ENCODE data around the gene PLCD3. TPM values are rescaled to one million over a fixed set of nuclear protein-coding genes. Genes with fewer than 3 reads are reported as not detected.

Gene PLCD3
- total and polyA plus RNA-seq, 9 of the 15 experiments (the other 6 are each of a cell fraction or from before 2014, with no cell fraction given) = 0.20 to 22.6 (median 7.5) TPM

GRCh38 chr17:45149037-45149668, 16.8 kb upstream of the PLCD3 start (continued):
- TF ChIP-seq TFAP4 (CRISPR knock-in tag; IDR thresholded peaks at IDR 0.05; ENCODE audit: borderline replicate concordance) = peak; percentile 14; the same call in 1 of the 2 replicates
- peak in 1 of 2 experiments; percentile 54; a peak in 1 of 4 replicates for TF ChIP-seq SIN3A (IDR thresholded peaks at IDR 0.05; ENCODE audit: borderline replicate concordance in 2 of 2, control insufficient read depth in 1 of 2, low read depth in 2 of 2, low read length in 2 of 2)
- TF ChIP-seq FOXA3 (CRISPR knock-in tag; conservative IDR thresholded peaks at IDR 0.05 in 1 of 2, IDR thresholded peaks at IDR 0.05 in 1 of 2) = peak in 1 of 2 experiments; percentile 57; a peak in 1 of 4 replicates
- TF ChIP-seq ZFP91 (CRISPR knock-in tag; IDR thresholded peaks at IDR 0.05) = 0 out of 2 replicates have a peak, but pooled peaks have one; percentile 3
- no peak for TF ChIP-seq ZNF3 (CRISPR knock-in tag; IDR thresholded peaks at IDR 0.05)
- TF ChIP-seq, protein P1, sequence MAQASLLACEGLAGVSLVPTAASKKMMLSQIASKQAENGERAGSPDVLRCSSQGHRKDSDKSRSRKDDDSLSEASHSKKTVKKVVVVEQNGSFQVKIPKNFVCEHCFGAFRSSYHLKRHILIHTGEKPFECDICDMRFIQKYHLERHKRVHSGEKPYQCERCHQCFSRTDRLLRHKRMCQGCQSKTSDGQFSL (CRISPR knock-in tag; IDR thresholded peaks at IDR 0.05) = peak; percentile 73
- TF ChIP-seq, protein P1 (tag; IDR thresholded peaks at IDR 0.05) = no peak
- peak; percentile 1 for TF ChIP-seq SAP30 (IDR thresholded peaks at IDR 0.05; ENCODE audit: borderline replicate concordance, insufficient read depth, low read depth, low read length, poor library complexity, severe bottlenecking)
- TF ChIP-seq RBM22 (IDR thresholded peaks at IDR 0.05; ENCODE audit: low read depth, low read length, poor library complexity, severe bottlenecking) = peak; percentile 86
- TF ChIP-seq LCOR (CRISPR knock-in tag; IDR thresholded peaks at IDR 0.05) = peak; percentile 35
- TF ChIP-seq CBX3 (IDR thresholded peaks at IDR 0.05; ENCODE audit: borderline replicate concordance in 1 of 2, low read length in 2 of 2) = no peak
- 0 out of 2 replicates have a peak, but pooled peaks have one; percentile 60 for TF ChIP-seq ETV5 (CRISPR knock-in tag; IDR thresholded peaks at IDR 0.05; ENCODE audit: low read depth)
- 0 out of 2 replicates have a peak, but pooled peaks have one; percentile 1 for TF ChIP-seq ZC3H4 (CRISPR knock-in tag; IDR thresholded peaks at IDR 0.05; ENCODE audit: borderline replicate concordance)
- TF ChIP-seq RB1 (IDR thresholded peaks at IDR 0.05; ENCODE audit: low read depth) = peak; percentile 80

All from K562 (cell line).